ENCODE measurements around the gene MARCKS. TPM values are rescaled to one million over a fixed set of nuclear protein-coding genes. Genes with fewer than 3 reads are reported as not detected.

MARCKS gene, protein sequence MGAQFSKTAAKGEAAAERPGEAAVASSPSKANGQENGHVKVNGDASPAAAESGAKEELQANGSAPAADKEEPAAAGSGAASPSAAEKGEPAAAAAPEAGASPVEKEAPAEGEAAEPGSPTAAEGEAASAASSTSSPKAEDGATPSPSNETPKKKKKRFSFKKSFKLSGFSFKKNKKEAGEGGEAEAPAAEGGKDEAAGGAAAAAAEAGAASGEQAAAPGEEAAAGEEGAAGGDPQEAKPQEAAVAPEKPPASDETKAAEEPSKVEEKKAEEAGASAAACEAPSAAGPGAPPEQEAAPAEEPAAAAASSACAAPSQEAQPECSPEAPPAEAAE
- total RNA-seq = 100 to 1,000 TPM in 5 of 8 experiments, 10 to 100 TPM in 3; 20.8 to 281 (median 152) TPM

DNA sequence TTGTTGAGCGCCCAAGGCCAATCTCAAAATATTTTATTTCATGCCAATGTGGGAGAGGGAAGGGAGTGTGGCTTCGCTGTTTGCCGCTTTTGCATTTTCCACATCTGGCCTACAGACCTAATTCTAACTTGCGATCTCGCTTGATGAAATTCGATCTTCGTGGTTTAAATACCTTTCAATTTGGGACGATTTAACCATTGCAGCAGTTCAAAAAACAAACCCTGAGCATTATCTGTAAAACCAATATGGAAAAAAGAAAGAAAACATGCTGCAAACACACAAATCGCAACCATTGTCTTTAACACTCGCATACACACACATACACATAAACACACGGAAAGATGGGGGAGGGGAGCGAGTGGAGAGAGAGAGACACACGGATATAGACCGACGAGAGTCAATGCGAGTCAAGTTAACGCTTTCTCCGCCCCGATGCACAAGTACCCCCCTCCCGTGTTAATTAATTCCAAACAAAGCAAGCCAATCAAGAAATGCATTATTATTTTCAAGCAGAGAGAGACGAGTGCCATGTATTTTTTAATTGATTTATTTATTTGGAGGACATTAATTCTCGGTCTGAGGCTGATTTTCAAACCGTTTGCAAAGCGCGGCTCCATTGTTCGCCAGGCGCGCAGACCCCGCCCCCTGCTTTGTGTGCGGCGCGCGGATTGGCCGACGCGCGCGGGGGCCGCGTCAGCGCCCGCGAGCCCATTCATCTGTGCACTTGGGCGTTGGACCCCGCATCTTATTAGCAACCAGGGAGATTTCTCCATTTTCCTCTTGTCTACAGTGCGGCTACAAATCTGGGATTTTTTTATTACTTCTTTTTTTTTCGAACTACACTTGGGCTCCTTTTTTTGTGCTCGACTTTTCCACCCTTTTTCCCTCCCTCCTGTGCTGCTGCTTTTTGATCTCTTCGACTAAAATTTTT, at the start of gene MARCKS:
MARCKS (plus strand) TSS at position 721 of the 931 bp plus-strand sequence. CDS start 401 bp downstream, outside the sequence.
- peak within 1 kb of the TSS; percentile 99 for H3K27ac ChIP-seq
- H3K4me3 ChIP-seq = peak within 1 kb of the TSS; percentile 71 to 96 (median 75)
- H3K4me1 ChIP-seq (replicated peaks in 1 of 2) = no peaks in the 10 kb centered on the region
- 0 to 4% (median 1%) methylated on average over 5 to 33 of the region's 49 CpGs for WGBS, 10 experiments
- in situ Hi-C loops (cut with MboI; ENCODE audit: low pct_unique_long_range_greater_than_20kb in 2 of 9, low sequenced_read_pairs in 9 of 9, unreplicated experiment in 9 of 9) = loop anchor here in 5 of 9 experiments (25.0 kb wide), 6 partner anchors 270 to 1520 kb away; partner anchors contain the start of gene RFPL4B (in 1 of the 5)
- ATAC-seq (replicated peaks in 6 of 8) = peak; percentile 35 to 49 (median 40)

DNA sequence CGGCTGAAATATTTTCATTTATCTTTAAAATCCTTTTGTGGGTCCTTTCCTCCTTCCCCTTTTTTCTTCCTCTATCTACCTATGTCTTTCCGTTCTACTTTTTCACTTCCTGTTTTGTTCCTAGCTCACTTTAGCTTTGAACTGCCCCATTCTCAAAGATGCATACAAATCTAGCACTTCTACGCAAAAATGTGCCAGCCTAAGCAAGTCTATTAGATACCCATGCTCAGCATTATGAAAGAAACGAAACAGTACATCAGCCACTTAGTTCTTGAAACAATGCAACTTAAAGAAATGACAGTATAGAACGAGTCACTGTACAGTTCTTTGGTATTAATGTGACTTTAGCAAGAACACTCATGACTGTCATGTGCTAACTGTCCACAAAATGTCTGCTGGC, 47.3 kb upstream of the MARCKS start:
- no peaks in the 10 kb centered on the region for H3K4me1 ChIP-seq (replicated peaks in 1 of 2)
- in situ Hi-C loops (cut with MboI; ENCODE audit: low pct_unique_long_range_greater_than_20kb in 2 of 9, low sequenced_read_pairs in 9 of 9, unreplicated experiment in 9 of 9) = no loop called here
- 0 to 100% (median 90%) methylated on average over 1 to 5 of the region's 5 CpGs for WGBS, 10 experiments
- H3K4me3 ChIP-seq = no peak overlapping the region
- no peak for ATAC-seq (replicated peaks in 6 of 8)
- H3K27ac ChIP-seq = no peak overlapping the region

DNA sequence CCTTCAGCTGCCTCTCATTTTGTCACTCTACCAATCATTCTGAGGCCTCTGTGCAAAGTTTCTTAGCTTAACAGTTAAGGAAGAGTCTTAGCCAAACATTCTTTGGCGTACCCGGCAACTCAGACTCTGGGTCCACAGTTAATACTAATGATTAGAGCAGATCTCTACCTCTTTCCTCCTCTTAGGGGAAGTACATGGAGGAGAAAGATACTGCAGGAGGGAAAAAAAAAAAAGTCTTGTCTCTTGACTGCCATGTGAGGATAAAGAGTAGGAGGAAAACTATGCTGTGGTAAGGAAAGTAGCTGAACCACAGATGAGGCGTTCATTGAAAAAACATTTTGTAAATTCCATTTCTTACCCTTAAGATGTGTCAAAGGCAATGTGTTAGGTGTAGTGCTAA, 44.0 kb upstream of the MARCKS start:
- in situ Hi-C loops (cut with MboI; ENCODE audit: low pct_unique_long_range_greater_than_20kb in 2 of 9, low sequenced_read_pairs in 9 of 9, unreplicated experiment in 9 of 9) = no loop called here
- H3K4me1 ChIP-seq (replicated peaks in 1 of 2) = no peaks in the 10 kb centered on the region
- WGBS, 10 experiments = 0 to 100% (median 69%) methylated on average over 1 to 3 of the region's 3 CpGs; no CpG with 5 or more reads in 2 of the 10 experiments
- no peak overlapping the region for H3K27ac ChIP-seq
- ATAC-seq (replicated peaks in 6 of 8) = peak in 1 of 8 experiments; percentile 50
- H3K4me3 ChIP-seq = no peak overlapping the region

DNA sequence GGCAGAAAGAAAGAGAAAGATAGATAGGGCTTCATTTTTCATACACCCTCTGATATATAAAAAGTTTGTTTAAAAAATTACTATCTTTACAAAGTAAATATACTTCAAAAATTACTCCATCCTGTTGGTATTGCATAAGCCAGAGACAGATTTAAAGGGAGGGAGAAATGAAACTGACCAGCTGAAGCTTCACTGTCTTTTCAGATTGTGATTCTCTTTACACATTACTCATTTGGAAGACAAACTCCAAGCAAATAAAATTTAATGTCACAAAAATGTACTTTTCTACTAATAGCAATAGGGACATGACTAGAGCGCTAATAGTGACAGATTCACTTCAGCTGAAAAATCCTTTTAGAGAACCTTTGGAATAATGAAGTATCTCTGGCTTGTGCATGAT, 38.6 kb upstream of the MARCKS start:
- 43 to 100% (median 100%) methylated on average over 1 of the region's 1 CpG; no CpG with 5 or more reads in 3 of the 10 experiments for WGBS, 10 experiments
- Histone ChIP-seq H3K4me3 (no peak overlapping the region), H3K4me1 (replicated peaks in 1 of 2) (peaks cover 0 to 2% of the 10 kb centered on the region in 2 donors), H3K27ac (no peak overlapping the region)
- no peak for ATAC-seq (replicated peaks in 6 of 8)
- in situ Hi-C loops (cut with MboI; ENCODE audit: low pct_unique_long_range_greater_than_20kb in 2 of 9, low sequenced_read_pairs in 9 of 9, unreplicated experiment in 9 of 9) = no loop called here

DNA sequence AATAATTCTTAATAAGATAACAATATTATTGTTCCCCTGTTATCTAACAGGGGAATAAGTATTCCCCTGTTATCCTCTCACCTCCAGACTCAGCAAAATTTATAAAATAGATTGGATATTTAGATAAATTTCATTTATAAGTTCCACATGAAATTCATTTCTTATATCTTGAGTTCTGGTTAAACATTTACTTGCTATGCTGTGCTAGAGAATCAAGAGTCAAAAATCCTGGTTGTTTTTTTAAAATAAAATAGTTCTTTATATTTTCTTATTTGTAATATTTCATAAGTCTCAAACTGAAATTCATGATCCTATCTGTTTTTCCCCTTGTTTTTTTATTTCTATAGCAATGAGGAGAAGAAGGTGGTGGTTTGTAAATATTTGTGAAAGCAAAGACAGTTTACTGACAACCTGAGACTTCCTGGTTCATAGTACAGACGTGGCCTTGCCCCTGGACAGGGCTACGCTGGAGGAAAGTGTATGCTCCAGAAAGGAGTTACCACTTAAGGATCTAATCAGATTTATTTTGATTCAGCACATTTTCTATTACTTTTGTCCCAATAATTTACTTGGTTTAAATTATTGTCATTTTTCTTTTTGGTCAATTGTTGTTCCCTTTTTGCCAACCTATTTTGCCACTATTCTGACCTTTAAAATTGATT, 37.8 kb upstream of the MARCKS start:
- H3K4me1 ChIP-seq (replicated peaks in 1 of 2) = peaks cover 0 to 2% of the 10 kb centered on the region in 2 donors
- in situ Hi-C loops (cut with MboI; ENCODE audit: low pct_unique_long_range_greater_than_20kb in 2 of 9, low sequenced_read_pairs in 9 of 9, unreplicated experiment in 9 of 9) = no loop called here
- ATAC-seq (replicated peaks in 6 of 8) = no peak
- no peak overlapping the region for H3K27ac ChIP-seq
- H3K4me3 ChIP-seq = no peak overlapping the region
- WGBS, 10 experiments = 50 to 92% (median 79%) methylated on average over 1 to 2 of the region's 2 CpGs; no CpG with 5 or more reads in 2 of the 10 experiments

DNA sequence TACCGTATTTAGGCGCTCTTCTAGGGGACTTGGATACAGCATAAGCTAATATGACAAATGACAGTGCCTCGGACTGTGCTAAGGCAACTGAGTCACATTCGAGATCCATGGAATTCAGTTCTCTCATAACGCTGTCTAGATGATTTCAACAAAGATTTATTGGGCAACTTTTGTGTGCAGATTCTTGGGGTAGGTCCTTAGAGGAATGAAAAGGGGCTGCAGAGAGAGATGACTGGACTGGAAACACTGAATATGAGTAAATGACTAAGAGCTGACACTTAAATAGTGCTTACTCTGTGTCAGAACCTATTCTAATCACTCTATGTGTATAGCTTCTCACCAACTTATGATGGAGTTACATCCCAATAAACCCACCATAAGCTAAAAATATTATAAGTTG, 36.4 kb upstream of the MARCKS start:
- WGBS, 10 experiments = 69 to 100% (median 90%) methylated on average over 1 to 5 of the region's 5 CpGs; no CpG with 5 or more reads in 1 of the 10 experiments
- no peak overlapping the region for H3K27ac ChIP-seq
- no peak for ATAC-seq (replicated peaks in 6 of 8)
- no peak overlapping the region for H3K4me3 ChIP-seq
- peaks cover 0 to 2% of the 10 kb centered on the region in 2 donors for H3K4me1 ChIP-seq (replicated peaks in 1 of 2)
- in situ Hi-C loops (cut with MboI; ENCODE audit: low pct_unique_long_range_greater_than_20kb in 2 of 9, low sequenced_read_pairs in 9 of 9, unreplicated experiment in 9 of 9) = no loop called here

DNA sequence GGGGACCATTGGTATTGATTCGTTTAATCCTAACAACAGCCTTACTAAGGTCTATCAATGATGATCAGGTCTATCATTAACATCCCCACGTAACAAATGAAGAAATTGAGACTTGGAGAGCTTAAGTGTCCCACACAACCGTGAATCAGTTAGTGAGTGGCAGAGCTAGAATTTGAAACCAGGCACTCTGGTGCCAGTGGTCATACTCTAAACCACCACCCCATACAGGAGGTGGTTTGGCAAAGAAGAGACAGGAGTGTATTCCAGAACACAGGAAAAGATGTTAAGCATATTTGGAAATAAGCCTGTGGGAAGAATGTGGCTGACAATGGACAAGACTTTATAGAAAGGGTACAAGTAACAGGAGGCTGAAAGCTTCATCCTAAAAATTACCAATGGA, 35.7 kb upstream of the MARCKS start:
- in situ Hi-C loops (cut with MboI; ENCODE audit: low pct_unique_long_range_greater_than_20kb in 2 of 9, low sequenced_read_pairs in 9 of 9, unreplicated experiment in 9 of 9) = no loop called here
- Histone ChIP-seq H3K27ac (no peak overlapping the region), H3K4me1 (replicated peaks in 1 of 2) (peaks cover 0 to 2% of the 10 kb centered on the region in 2 donors), H3K4me3 (no peak overlapping the region)
- no peak for ATAC-seq (replicated peaks in 6 of 8)
- 67 to 100% (median 88%) methylated on average over 1 to 3 of the region's 3 CpGs; no CpG with 5 or more reads in 4 of the 10 experiments for WGBS, 10 experiments

DNA sequence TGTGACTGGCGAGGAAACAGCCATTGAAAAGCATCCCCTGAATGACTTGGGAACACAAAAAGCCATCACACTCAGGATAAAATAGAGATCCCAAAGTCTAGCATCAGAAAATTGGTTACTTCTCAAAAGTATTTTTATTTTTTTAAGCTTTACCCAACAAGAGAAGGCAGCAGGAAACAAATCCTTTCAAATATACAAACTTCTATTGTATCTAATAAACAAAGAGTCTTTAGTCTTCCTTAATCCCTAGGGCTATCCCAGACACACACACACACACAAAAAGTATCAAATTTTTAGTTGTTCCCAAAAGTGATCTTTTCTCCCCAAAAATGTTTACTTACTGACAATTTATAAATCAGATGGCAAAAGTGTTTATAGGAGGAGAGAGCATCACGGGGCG, 33.2 kb upstream of the MARCKS start:
- no peak for ATAC-seq (replicated peaks in 6 of 8)

DNA sequence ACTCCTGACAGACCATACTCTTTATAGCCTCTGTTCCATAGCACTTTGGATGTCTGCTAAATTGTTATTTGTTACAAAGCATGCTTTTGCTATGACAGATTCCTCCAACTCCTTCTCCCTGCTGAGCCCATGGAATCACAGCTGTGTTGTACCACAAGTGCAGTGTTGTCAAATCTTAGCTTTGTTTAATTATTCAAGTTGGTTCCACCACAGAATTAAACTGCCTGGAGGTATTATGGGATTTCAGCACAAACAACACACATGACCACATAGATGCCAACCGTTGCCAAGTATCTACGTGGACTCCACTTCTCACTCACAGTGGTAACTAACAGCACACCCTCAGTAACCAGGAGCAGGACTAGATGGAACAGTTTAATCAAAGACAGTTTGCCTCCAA, 32.7 kb upstream of the MARCKS start:
- peak in 3 of 8 experiments; percentile 32 to 93 (median 40) for ATAC-seq (replicated peaks in 6 of 8)
- H3K4me1 ChIP-seq (replicated peaks in 1 of 2) = no peaks in the 10 kb centered on the region
- WGBS, 10 experiments = 60 to 93% (median 85%) methylated on average over 1 to 2 of the region's 2 CpGs; no CpG with 5 or more reads in 5 of the 10 experiments
- in situ Hi-C loops (cut with MboI; ENCODE audit: low pct_unique_long_range_greater_than_20kb in 2 of 9, low sequenced_read_pairs in 9 of 9, unreplicated experiment in 9 of 9) = no loop called here
- no peak overlapping the region for H3K27ac ChIP-seq
- H3K4me3 ChIP-seq = no peak overlapping the region

More for the DNA sequence above, 33.2 kb upstream of the MARCKS start:
- H3K4me3 ChIP-seq = no peak overlapping the region
- H3K27ac ChIP-seq = no peak overlapping the region
- in situ Hi-C loops (cut with MboI; ENCODE audit: low pct_unique_long_range_greater_than_20kb in 2 of 9, low sequenced_read_pairs in 9 of 9, unreplicated experiment in 9 of 9) = no loop called here
- WGBS, 10 experiments = 86 to 100% (median 93%) methylated on average over 1 to 3 of the region's 3 CpGs; no CpG with 5 or more reads in 1 of the 10 experiments
- no peaks in the 10 kb centered on the region for H3K4me1 ChIP-seq (replicated peaks in 1 of 2)

DNA sequence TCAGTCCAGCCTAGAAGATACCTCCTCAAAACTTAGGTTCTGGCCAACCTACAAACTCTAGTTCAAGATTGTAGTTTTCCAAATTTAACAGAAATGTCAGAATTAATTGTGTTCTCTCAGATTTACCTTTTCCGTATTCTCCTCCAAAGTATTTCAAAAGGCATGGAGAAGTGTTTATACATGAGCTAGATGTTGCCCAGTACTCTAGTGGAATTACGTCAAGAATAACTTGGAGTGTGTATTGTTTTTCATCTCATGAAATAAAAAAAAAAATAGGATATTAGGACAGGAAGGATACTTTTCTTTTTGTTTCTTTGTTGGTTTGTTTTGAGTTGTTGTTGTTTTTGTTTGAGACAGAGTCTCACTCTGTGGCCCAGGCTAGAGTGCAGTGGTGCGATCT, 32.3 kb upstream of the MARCKS start:
- ATAC-seq (replicated peaks in 6 of 8) = no peak
- no peak overlapping the region for H3K4me3 ChIP-seq
- H3K27ac ChIP-seq = no peak overlapping the region
- in situ Hi-C loops (cut with MboI; ENCODE audit: low pct_unique_long_range_greater_than_20kb in 2 of 9, low sequenced_read_pairs in 9 of 9, unreplicated experiment in 9 of 9) = no loop called here
- WGBS, 10 experiments = 89 to 100% (median 100%) methylated on average over 1 to 3 of the region's 3 CpGs; no CpG with 5 or more reads in 1 of the 10 experiments
- H3K4me1 ChIP-seq (replicated peaks in 1 of 2) = no peaks in the 10 kb centered on the region

DNA sequence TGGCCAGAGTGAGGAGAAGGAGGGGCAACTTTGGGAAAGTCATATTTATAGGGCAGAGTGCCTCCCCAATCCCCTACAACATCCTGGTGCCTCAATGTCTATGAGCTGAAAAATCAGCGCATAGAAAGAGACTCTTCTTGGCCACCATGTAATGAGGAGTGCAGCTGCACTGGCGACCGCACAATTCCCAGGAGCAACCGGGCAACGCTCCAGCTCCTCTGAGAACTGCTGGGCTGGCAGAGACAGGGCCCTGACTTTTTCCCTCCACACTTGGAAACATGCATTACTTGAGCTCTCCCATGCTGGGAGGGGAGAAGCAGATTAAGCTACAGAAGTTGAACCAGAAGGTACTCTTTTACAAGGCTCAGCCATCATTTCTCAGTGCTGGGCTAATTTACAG, 31.4 kb upstream of the MARCKS start:
- in situ Hi-C loops (cut with MboI; ENCODE audit: low pct_unique_long_range_greater_than_20kb in 2 of 9, low sequenced_read_pairs in 9 of 9, unreplicated experiment in 9 of 9) = no loop called here
- no peaks in the 10 kb centered on the region for H3K4me1 ChIP-seq (replicated peaks in 1 of 2)
- 0 to 100% (median 85%) methylated on average over 2 to 5 of the region's 5 CpGs; no CpG with 5 or more reads in 3 of the 10 experiments for WGBS, 10 experiments
- H3K27ac ChIP-seq = no peak overlapping the region
- peak in 4 of 8 experiments; percentile 28 to 69 (median 50) for ATAC-seq (replicated peaks in 6 of 8)
- H3K4me3 ChIP-seq = no peak overlapping the region

DNA sequence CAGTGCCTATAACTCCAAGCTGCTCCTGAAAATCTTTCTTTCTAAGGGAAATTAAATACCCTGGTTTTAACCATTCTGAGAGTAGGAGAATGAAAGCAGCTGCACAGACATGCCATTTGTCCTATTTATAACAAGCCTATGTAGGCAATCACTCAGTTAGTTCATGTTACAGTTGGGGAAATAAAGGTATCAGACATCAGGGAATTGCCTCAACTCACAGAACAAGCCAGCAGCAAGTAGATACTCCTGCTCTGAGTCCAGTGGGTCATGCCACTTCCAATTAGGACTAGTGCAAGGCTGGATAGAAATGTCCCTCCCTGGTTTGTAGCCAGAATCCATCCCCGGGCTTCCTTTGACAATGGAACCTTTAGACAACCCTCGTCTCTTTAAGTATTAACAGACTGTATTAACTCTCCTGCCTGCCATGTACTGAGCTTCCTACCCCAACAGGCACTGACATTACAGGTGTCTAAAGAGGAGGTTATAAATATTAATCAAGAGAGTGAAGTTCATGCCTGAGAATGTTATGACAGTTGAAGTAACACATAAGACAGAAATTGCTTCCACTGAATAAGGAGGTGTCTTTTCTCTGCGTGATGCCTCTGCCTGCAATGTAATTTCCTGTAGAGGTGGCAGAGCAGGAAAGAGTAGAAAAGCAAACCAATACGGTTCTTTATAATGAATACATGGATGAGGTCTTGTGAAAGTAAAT, 28.0 kb upstream of the MARCKS start:
- no peak overlapping the region for H3K4me3 ChIP-seq
- no peak for ATAC-seq (replicated peaks in 6 of 8)
- WGBS, 10 experiments = 17 to 100% (median 84%) methylated on average over 1 to 4 of the region's 4 CpGs; no CpG with 5 or more reads in 1 of the 10 experiments
- no peaks in the 10 kb centered on the region for H3K4me1 ChIP-seq (replicated peaks in 1 of 2)
- in situ Hi-C loops (cut with MboI; ENCODE audit: low pct_unique_long_range_greater_than_20kb in 2 of 9, low sequenced_read_pairs in 9 of 9, unreplicated experiment in 9 of 9) = no loop called here
- H3K27ac ChIP-seq = no peak overlapping the region
